CD14-positive monocyte (primary cell): ENCODE results near the gene ZFP62. TPM values are rescaled to one million over a fixed set of nuclear protein-coding genes. Genes with fewer than 3 reads are reported as not detected.
"Not testable (repeated sequence)": the region's sequence is repeated elsewhere in the genome, so short reads cannot be mapped to it uniquely, and the experiment has no call there.

Source experiments
- DNase-seq, 3 donors: peaks; one replicate each; pipeline ENCODE4 v3.0.0-alpha.2; 2011 to 2022
- H2AFZ ChIP-seq: 2 replicates; pipeline ENCODE4 v1.6.0; 2012; ENCODE audit warnings: mild to moderate bottlenecking, low read depth, low read length, inconsistent platforms; ENCODE audit not compliant: insufficient read depth, poor library complexity, severe bottlenecking
- H3K27ac ChIP-seq, 2 donors: 1 replicate in 1 of 2; 2 replicates in 1 of 2; pipeline ENCODE4 v1.5.1; 2012 to 2013; ENCODE audit warnings: low read length in 2 of 2, control low read depth in 1 of 2, inconsistent platforms in 1 of 2, low read depth in 1 of 2, mild to moderate bottlenecking in 1 of 2
- H3K27me3 ChIP-seq, 2 donors: one replicate each; pipeline versions ENCODE4 v1.6.0 to v1.6.1; 2011 to 2013; ENCODE audit warnings: low read length in 2 of 2; ENCODE audit not compliant: control insufficient read depth in 2 of 2, insufficient read depth in 2 of 2
- H3K36me3 ChIP-seq, 2 donors: replicated peaks in 1 of 2; 1 replicate in 1 of 2; 2 replicates in 1 of 2; pipeline versions ENCODE4 v1.5.1 to v1.6.1; 2012 to 2013; ENCODE audit warnings: low read length in 2 of 2, control low read depth in 1 of 2, inconsistent platforms in 1 of 2, mild to moderate bottlenecking in 1 of 2; ENCODE audit not compliant: insufficient read depth in 2 of 2, control insufficient read depth in 1 of 2
- H3K4me1 ChIP-seq, 2 donors: 1 replicate in 1 of 2; 2 replicates in 1 of 2; pipeline versions ENCODE4 v1.5.1 to v1.6.1; 2012 to 2013; ENCODE audit warnings: low read length in 2 of 2, control low read depth in 1 of 2, inconsistent platforms in 1 of 2, mild to moderate bottlenecking in 1 of 2, moderate library complexity in 1 of 2; ENCODE audit not compliant: insufficient read depth in 2 of 2, control insufficient read depth in 1 of 2
- H3K4me2 ChIP-seq: replicated peaks from 2 replicates; pipeline ENCODE3; 2012; ENCODE audit warnings: low read length, moderate library complexity, mild to moderate bottlenecking; ENCODE audit not compliant: poor library complexity, severe bottlenecking; ENCODE audit errors: extremely low read depth
- H3K4me3 ChIP-seq, 3 experiments: fragments of 200-600 bp in 1 of 3; sonication (generic) in 1 of 3; replicated peaks in 1 of 3; 1 replicate in 2 of 3; 2 replicates in 1 of 3; pipeline ENCODE4 v1.5.1; 2011 to 2013; ENCODE audit warnings: low read length in 3 of 3, mild to moderate bottlenecking in 3 of 3, control low read depth in 2 of 3, low read depth in 2 of 3, inconsistent platforms in 1 of 3, moderate library complexity in 1 of 3
- H3K79me2 ChIP-seq: 2 replicates; pipeline ENCODE4 v1.6.0; 2012; ENCODE audit warnings: mild to moderate bottlenecking, control low read depth, inconsistent platforms, low read length, moderate library complexity; ENCODE audit not compliant: insufficient read depth
- H3K9ac ChIP-seq: 2 replicates; pipeline ENCODE4 v1.6.0; 2017; ENCODE audit warnings: low read length, mild to moderate bottlenecking; ENCODE audit not compliant: insufficient read depth, poor library complexity, severe bottlenecking
- H3K9me3 ChIP-seq, 2 donors: replicated peaks in 1 of 2; 1 replicate in 1 of 2; 2 replicates in 1 of 2; pipeline versions ENCODE4 v1.5.1 to v1.6.1; 2012 to 2013; ENCODE audit warnings: low read length in 2 of 2, control low read depth in 1 of 2; ENCODE audit not compliant: control insufficient read depth in 1 of 2, insufficient read depth in 1 of 2
- H4K20me1 ChIP-seq: 2 replicates; pipeline ENCODE4 v1.6.0; 2012; ENCODE audit warnings: mild to moderate bottlenecking, low read length, control low read depth, moderate library complexity; ENCODE audit not compliant: insufficient read depth
- H3K27ac Mint-ChIP-seq, 7 donors: one replicate each; pipeline ENCODE4 v1.8.0; 2020; ENCODE audit warnings: mild to moderate bottlenecking in 7 of 7, mixed read lengths in 7 of 7, moderate library complexity in 6 of 7, inconsistent platforms in 2 of 7
- H3K27me3 Mint-ChIP-seq, 3 donors: one replicate each; pipeline ENCODE4 v1.8.0; 2021 to 2022; ENCODE audit warnings: low read depth in 3 of 3, mild to moderate bottlenecking in 3 of 3, mixed read lengths in 3 of 3, moderate library complexity in 3 of 3, inconsistent platforms in 1 of 3
- H3K36me3 Mint-ChIP-seq, 2 donors: one replicate each; pipeline ENCODE4 v1.8.0; 2020; ENCODE audit warnings: mixed read lengths in 2 of 2, inconsistent platforms in 1 of 2, mild to moderate bottlenecking in 1 of 2
- H3K4me1 Mint-ChIP-seq: one replicate; pipeline ENCODE4 v1.8.0; 2020; ENCODE audit warnings: mild to moderate bottlenecking, mixed read lengths
- H3K4me3 Mint-ChIP-seq, 2 donors: one replicate each; pipeline ENCODE4 v1.8.0; 2020; ENCODE audit warnings: mild to moderate bottlenecking in 2 of 2, mixed read lengths in 2 of 2, moderate library complexity in 1 of 2
- H3K9me3 Mint-ChIP-seq, 7 donors: one replicate each; pipeline ENCODE4 v1.8.0; 2020 to 2022; ENCODE audit warnings: mixed read lengths in 7 of 7, mild to moderate bottlenecking in 6 of 7, moderate library complexity in 6 of 7, inconsistent platforms in 2 of 7
- CTCF ChIP-seq: fragments of 200-600 bp; IDR thresholded peaks from one replicate; pipeline ENCODE4 v1.8.0; 2022; ENCODE audit warnings: antibody characterized with exemption, mild to moderate bottlenecking
- WGBS: methylation state at CpG from one replicate; pipeline ENCODE4 v1.1.5; 2013; ENCODE audit warnings: missing lambda C conversion rate; ENCODE audit not compliant: insufficient coverage; 5-methylcytosine and 5-hydroxymethylcytosine counted together
- intact Hi-C, 2 donors: fragments of 100-400 bp; cut with micrococcal nuclease; formaldehyde crosslinking; loops; one replicate each; pipeline versions ENCODE4 v1.15.0 to v1.15.1; 2023
- polyA plus RNA-seq, 3 donors: library from polyadenylated mRNA; depleted of rRNA in 1 of 3; unstranded in 2 of 3; stranded (reverse) in 1 of 3; fragments of 300-500 nt in 2 of 3; fragments of >200 nt in 1 of 3; fragmentation: Illumina TruSeq in 2 of 3; gene quantifications; 1 replicate in 2 of 3; 2 replicates in 1 of 3; pipeline ENCODE4 v1.2.3, GENCODE V29; 2012 to 2021

ZFP62 gene
- polyA plus RNA-seq, 3 donors = 4.1 to 7.1 (median 6.5) TPM

- no peaks in the 10 kb centered on the region for H4K20me1 ChIP-seq
- WGBS = 45% methylated on average over 5 of the region's 7 CpGs
- peaks cover 8 to 9% of the 10 kb centered on the region in 2 donors for H3K4me1 ChIP-seq
- no peak overlapping the region for H3K4me2 ChIP-seq
- H3K79me2 ChIP-seq = no peaks in the 10 kb centered on the region
- no peak overlapping the region for H3K4me3 ChIP-seq
- H3K36me3 ChIP-seq = no peaks in the 10 kb centered on the region
- no peak for TF ChIP-seq CTCF
- Mint-ChIP-seq H3K27ac (no peak overlapping the region), H3K4me1 (peaks cover 9% of the 10 kb centered on the region), H3K36me3 (peaks cover 0 to 2% of the 10 kb centered on the region in 2 donors), H3K9me3 (peaks cover 8 to 30% (median 18%) of the 10 kb centered on the region in 7 donors), H3K4me3 (no peak overlapping the region), H3K27me3 (peaks cover 8 to 35% (median 15%) of the 10 kb centered on the region in 3 donors)
- intact Hi-C loops = no loop called here
- H3K9me3 ChIP-seq = peaks cover 0 to 7% of the 10 kb centered on the region in 2 donors
- peak; percentile 14 to 72 (median 24) for DNase-seq
- no peaks in the 10 kb centered on the region for H3K27me3 ChIP-seq
- H3K27ac ChIP-seq = no peak overlapping the region
- H3K9ac ChIP-seq = no peak overlapping the region
- no peak overlapping the region for H2AFZ ChIP-seq
Observed at GRCh38 chr5:180889381-180889780, 28.3 kb upstream of the ZFP62 start.

- H3K9me3 ChIP-seq, H3K36me3 Mint-ChIP-seq, H3K36me3 ChIP-seq, H3K4me1 ChIP-seq, DNase-seq, H3K4me1 Mint-ChIP-seq, H3K4me2 ChIP-seq, H3K79me2 ChIP-seq, H3K4me3 Mint-ChIP-seq, intact Hi-C loops, H3K9ac ChIP-seq, H3K4me3 ChIP-seq, H3K27ac ChIP-seq, H4K20me1 ChIP-seq, H3K27me3 ChIP-seq, H2AFZ ChIP-seq: not testable (repeated sequence)
- H3K27ac Mint-ChIP-seq = peak overlapping the region in 1 of 7 donors; percentile 18
- whole genome bisulfite sequencing = 86% methylated on average over 9 of the region's 11 CpGs
- H3K9me3 Mint-ChIP-seq = peaks cover 9 to 40% (median 18%) of the 10 kb centered on the region in 7 donors
- peaks cover 9 to 27% (median 15%) of the 10 kb centered on the region in 3 donors for H3K27me3 Mint-ChIP-seq
Observed at GRCh38 chr5:180885845-180886529, 24.9 kb upstream of the ZFP62 start.
